Mesothelial cell of epicardium (in vitro differentiated cells): ENCODE measurements around the gene IL1R2. TPM values are rescaled to one million over a fixed set of nuclear protein-coding genes. Genes with fewer than 3 reads are reported as not detected.

ENCODE experiments used
- DNase-seq, 2 experiments: peaks; one replicate each; pipeline ENCODE4 v3.0.0; 2021; ENCODE audit warnings: low spot score in 2 of 2; ENCODE audit not compliant: unreplicated experiment in 2 of 2
- H3K27ac Mint-ChIP-seq: 2 replicates; pipeline ENCODE4 v1.8.0; 2021; ENCODE audit warnings: mixed read lengths
- H3K27me3 Mint-ChIP-seq: 2 replicates; pipeline ENCODE4 v1.8.0; 2021; ENCODE audit warnings: low read depth, mixed read lengths
- H3K36me3 Mint-ChIP-seq: 2 replicates; pipeline ENCODE4 v1.8.0; 2021; ENCODE audit warnings: mixed read lengths
- H3K4me1 Mint-ChIP-seq: 2 replicates; pipeline ENCODE4 v1.8.0; 2021; ENCODE audit warnings: mixed read lengths
- H3K4me3 Mint-ChIP-seq: 2 replicates; pipeline ENCODE4 v1.8.0; 2021; ENCODE audit warnings: mild to moderate bottlenecking, moderate library complexity, mixed read lengths
- H3K9me3 Mint-ChIP-seq: 2 replicates; pipeline ENCODE4 v1.8.0; 2021; ENCODE audit warnings: mixed read lengths
- total RNA-seq: library from RNA; stranded (reverse); gene quantifications from 3 replicates; pipeline ENCODE4 v1.2.1, GENCODE V29; 2021
- TF ChIP-seq, protein P1 (sequence below): fragments of 200-600 bp; sonication (generic); IDR thresholded peaks from one replicate; pipeline ENCODE4 v1.5.0; 2021; ENCODE audit warnings: antibody characterized with exemption; ENCODE audit not compliant: unreplicated experiment

The IL1R2 gene
- total RNA-seq, 1 donor from 2014 or later, result not detected

DNA sequence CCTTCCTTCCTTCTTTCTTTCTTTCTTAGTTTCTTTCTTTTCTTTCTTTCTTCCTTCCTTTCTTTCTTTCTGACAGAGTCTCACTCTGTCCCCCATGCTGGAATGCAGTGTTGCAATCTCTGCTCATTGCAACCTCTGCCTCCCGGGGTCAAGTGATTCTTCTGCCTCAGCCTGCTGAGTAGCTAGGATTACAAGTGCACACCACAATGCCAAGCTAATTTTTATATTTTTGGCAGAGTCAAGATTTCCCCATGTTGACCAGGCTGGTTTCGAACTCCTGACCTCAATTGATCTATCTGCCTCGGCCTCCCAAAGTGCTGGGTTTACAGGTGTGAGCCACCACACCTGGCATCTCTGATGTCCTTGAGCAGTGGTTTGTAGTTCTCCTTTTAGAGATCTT lies 48.5 kb downstream of the IL1R2 start:
- TF ChIP-seq, protein P1, sequence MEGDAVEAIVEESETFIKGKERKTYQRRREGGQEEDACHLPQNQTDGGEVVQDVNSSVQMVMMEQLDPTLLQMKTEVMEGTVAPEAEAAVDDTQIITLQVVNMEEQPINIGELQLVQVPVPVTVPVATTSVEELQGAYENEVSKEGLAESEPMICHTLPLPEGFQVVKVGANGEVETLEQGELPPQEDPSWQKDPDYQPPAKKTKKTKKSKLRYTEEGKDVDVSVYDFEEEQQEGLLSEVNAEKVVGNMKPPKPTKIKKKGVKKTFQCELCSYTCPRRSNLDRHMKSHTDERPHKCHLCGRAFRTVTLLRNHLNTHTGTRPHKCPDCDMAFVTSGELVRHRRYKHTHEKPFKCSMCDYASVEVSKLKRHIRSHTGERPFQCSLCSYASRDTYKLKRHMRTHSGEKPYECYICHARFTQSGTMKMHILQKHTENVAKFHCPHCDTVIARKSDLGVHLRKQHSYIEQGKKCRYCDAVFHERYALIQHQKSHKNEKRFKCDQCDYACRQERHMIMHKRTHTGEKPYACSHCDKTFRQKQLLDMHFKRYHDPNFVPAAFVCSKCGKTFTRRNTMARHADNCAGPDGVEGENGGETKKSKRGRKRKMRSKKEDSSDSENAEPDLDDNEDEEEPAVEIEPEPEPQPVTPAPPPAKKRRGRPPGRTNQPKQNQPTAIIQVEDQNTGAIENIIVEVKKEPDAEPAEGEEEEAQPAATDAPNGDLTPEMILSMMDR, result no peak
- no peak overlapping the region for H3K27ac Mint-ChIP-seq
- H3K36me3 Mint-ChIP-seq, result no peaks in the 10 kb centered on the region
- no peak for DNase-seq
- H3K4me3 Mint-ChIP-seq, result no peak overlapping the region
- peaks cover 12% of the 10 kb centered on the region for H3K9me3 Mint-ChIP-seq
- no peaks in the 10 kb centered on the region for H3K27me3 Mint-ChIP-seq
- H3K4me1 Mint-ChIP-seq, result no peaks in the 10 kb centered on the region

DNA sequence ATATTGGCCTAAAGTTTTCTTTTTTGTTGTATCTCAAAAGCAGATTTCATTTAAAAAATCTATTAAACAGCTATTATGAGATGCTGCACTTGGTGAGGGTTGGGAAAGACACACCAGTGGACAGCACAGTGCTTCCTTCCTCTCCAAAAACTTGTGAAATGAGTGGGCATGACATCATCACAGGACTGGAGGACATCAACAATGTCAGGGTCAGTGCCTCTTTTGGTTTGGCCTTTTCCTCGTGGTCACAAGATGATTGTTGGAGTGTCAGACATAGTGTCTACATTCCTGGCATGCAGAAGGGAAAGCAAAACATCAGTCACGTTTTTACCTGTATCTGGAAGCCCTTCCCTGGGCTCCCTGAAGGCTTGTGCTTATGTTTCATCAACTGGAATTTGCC lies 49.6 kb downstream of the IL1R2 start:
- Mint-ChIP-seq H3K4me3 (no peak overlapping the region), H3K4me1 (no peaks in the 10 kb centered on the region), H3K27me3 (peaks cover 2% of the 10 kb centered on the region), H3K36me3 (no peaks in the 10 kb centered on the region), H3K27ac (no peak overlapping the region), H3K9me3 (peaks cover 12% of the 10 kb centered on the region)
- TF ChIP-seq, protein P1, result no peak
- DNase-seq, result no peak

DNA sequence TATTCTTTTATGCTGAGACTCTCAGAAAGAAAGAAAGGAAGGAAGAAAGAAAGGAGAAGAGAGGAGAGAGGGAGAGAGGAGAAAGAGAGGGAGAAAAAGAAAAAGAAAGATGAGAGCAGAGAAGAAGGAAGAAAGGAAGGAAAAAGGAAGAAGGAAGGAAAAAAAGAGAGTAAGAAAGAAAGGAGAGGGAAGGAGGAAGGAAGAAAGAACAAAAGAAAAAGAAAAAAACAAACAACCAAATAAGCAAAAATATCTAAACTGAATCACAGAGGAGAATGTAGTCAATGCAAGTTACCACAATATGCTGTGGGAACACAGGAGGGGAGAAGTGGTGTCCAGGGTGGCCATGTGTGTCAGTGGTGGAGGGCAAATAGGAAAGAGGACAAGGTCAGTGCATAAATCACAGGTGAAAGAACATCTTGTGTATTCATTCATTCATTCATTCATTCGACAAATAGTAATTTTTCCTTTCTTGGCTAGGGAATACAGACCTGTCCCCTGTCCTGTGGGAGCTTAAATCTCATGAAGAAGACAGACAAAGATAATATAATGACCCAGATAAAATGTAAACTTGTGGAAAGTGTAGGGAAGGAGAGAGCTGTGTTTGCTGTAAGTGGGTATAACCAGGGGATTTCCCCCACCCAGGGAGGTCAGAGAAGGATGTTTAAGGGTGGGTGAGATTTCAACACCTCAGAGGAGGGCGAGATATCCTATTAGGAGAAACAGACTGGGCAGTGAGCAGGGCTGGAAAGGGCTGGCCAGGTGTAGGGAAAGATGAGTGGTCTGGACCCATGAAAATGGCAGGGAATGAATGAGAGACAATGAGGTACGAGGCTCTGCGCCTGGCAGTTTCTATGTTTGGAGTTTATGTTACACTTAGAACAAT lies 50.7 kb downstream of the IL1R2 start:
- Mint-ChIP-seq H3K4me1 (no peaks in the 10 kb centered on the region), H3K9me3 (peaks cover 14% of the 10 kb centered on the region), H3K36me3 (no peaks in the 10 kb centered on the region), H3K4me3 (no peak overlapping the region), H3K27me3 (peaks cover 2% of the 10 kb centered on the region), H3K27ac (no peak overlapping the region)
- TF ChIP-seq, protein P1, result no peak
- no peak for DNase-seq

DNA sequence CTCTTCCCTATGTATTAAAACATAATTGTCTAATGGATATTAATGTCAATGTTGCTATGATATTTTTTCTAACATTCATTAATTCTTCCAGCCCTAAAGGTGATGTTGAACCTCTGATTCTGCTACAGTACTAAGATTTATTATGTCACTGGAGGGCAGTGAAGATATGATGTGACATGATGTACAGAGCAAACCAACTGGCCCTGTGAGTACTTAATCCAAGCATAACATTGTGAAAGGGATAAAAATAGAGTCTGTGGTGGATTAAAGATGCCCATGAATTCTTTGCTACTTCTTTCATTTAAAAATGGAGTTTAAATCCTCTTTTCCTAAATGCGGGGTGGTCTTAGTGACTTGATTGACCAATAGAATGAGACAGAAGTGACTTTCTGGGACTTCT lies 51.8 kb downstream of the IL1R2 start:
- H3K27ac Mint-ChIP-seq, result no peak overlapping the region
- no peak overlapping the region for H3K4me3 Mint-ChIP-seq
- TF ChIP-seq, protein P1, result no peak
- no peaks in the 10 kb centered on the region for H3K36me3 Mint-ChIP-seq
- H3K27me3 Mint-ChIP-seq, result peaks cover 2% of the 10 kb centered on the region
- H3K4me1 Mint-ChIP-seq, result no peaks in the 10 kb centered on the region
- DNase-seq, result no peak
- H3K9me3 Mint-ChIP-seq, result peaks cover 16% of the 10 kb centered on the region

DNA sequence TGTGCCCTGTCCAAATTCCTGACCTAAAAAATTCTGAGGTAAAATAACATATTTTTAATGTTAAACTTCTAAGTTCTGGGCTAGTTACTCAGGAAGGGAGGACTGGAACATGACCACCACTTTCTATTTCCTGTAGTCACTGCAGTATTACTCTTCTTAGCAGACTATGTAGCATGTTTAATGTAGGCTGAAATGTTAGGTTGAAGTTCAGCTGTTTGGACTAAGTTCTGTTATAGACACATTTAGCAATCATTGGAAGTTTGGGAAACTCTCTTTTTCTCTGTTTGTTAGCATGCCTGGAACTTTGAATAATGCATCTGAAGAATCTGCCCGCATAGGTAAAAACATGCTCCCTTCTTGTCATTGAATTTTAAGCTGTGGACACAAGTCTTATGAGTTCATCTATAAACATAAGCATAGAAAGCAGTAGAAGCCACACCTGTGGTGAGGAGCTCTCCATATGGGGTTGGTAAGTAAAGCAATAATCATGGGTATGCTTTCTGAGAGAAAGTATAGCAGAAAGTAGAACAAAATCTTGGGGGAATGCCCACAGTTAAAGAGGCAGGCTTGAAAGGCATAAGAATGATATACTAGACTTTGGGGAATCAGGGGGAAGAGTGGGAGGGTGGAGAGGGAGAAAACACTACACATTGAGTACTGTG lies 52.6 kb downstream of the IL1R2 start:
- H3K27ac Mint-ChIP-seq, result no peak overlapping the region
- H3K36me3 Mint-ChIP-seq, result no peaks in the 10 kb centered on the region
- H3K27me3 Mint-ChIP-seq, result peaks cover 2% of the 10 kb centered on the region
- no peak for DNase-seq
- TF ChIP-seq, protein P1, result no peak
- no peak overlapping the region for H3K4me3 Mint-ChIP-seq
- no peaks in the 10 kb centered on the region for H3K4me1 Mint-ChIP-seq
- peaks cover 13% of the 10 kb centered on the region for H3K9me3 Mint-ChIP-seq
